CD1c-positive myeloid dendritic cell (primary cell): ENCODE results near the gene CYP26A1.

Experiments
- DNase-seq: peaks from one replicate; pipeline ENCODE4 v3.0.0-alpha.2; 2016; ENCODE audit errors: extremely low spot score

The CYP26A1 gene

GRCh38 chr10:93121311-93121710 lies 47.6 kb downstream of the CYP26A1 start:
- DNase-seq = no peak

- DNase-seq = no peak
Measured at GRCh38 chr10:93123766-93124165, 50.1 kb downstream of the CYP26A1 start.

GRCh38 chr10:93124580-93125318 lies 51.1 kb downstream of the CYP26A1 start:
- peak; percentile 45 for DNase-seq

GRCh38 chr10:93125966-93126365 lies 52.3 kb downstream of the CYP26A1 start:
- no peak for DNase-seq

- peak; percentile 19 for DNase-seq
Measured at GRCh38 chr10:93126483-93127052, 52.9 kb downstream of the CYP26A1 start.
